ENCODE results near the gene TRRAP. TPM values are rescaled to one million over a fixed set of nuclear protein-coding genes. Genes with fewer than 3 reads are reported as not detected.

The TRRAP gene
- polyA plus RNA-seq, 1 donor, result 24.7 TPM

DNA sequence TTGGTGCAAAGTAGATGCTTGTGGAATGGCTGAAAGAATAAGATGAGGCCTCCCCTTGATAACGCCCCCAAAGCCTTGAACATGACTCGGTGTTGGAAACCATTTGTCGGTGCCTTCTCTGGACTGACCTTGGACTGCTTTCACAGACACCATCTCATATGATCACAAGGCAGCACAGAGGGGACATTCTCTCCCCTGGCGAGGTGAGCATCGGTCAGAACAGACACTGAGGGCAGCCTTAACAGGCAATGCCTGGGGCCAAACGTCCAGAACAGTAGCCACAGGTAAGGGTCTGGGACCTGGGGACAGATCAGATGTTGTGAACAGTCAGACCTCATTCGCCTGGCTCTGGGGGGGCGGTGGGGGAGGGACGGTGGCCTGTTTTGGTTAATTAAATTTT lies 2.8 kb upstream of the TRRAP start:
- Histone ChIP-seq H3K4me3 (ENCODE audit: low read length) (no peak overlapping the region), H3K27ac (ENCODE audit: low read length) (no peak overlapping the region), H3K36me3 (ENCODE audit: control insufficient read depth, insufficient read depth, low read length) (no peaks in the 10 kb centered on the region), H3K27me3 (ENCODE audit: control insufficient read depth, insufficient read depth, low read length) (peaks cover 15% of the 10 kb centered on the region), H3K9me3 (ENCODE audit: control insufficient read depth, low read depth, low read length) (no peaks in the 10 kb centered on the region), H3K4me1 (ENCODE audit: control insufficient read depth, insufficient read depth, low read length) (peaks cover 3% of the 10 kb centered on the region)
- no peak for DNase-seq
- no CpG with 5 or more reads among the region's 9 CpGs for WGBS (ENCODE audit: insufficient coverage, low lambda C conversion rate)

DNA sequence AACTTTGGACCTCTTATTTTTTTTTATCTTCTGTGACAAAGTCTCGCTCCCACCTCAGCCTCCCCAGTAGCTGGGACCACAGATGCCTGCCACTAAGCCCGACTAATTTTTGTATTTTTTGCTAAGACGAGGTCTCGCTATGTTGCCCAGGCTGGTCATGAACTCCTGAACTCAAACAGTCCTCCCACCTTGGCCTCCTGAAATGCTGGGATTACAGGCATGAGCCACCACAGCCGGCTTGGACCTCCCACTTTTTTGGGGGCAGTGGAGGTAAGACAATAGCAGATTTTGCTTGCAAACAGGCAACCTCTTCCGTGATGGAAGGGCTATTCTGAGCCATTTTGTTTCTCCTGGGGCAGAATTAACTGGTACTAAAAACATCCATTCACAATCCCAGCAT lies 1.2 kb upstream of the TRRAP start:
- Histone ChIP-seq H3K36me3 (ENCODE audit: control insufficient read depth, insufficient read depth, low read length) (peaks cover 8% of the 10 kb centered on the region), H3K27ac (ENCODE audit: low read length) (no peak overlapping the region), H3K4me1 (ENCODE audit: control insufficient read depth, insufficient read depth, low read length) (peaks cover 3% of the 10 kb centered on the region), H3K4me3 (ENCODE audit: low read length) (no peak overlapping the region), H3K27me3 (ENCODE audit: control insufficient read depth, insufficient read depth, low read length) (peaks cover 3% of the 10 kb centered on the region), H3K9me3 (ENCODE audit: control insufficient read depth, low read depth, low read length) (no peaks in the 10 kb centered on the region)
- DNase-seq, result no peak
- 93% methylated on average over 2 of the region's 6 CpGs for WGBS (ENCODE audit: insufficient coverage, low lambda C conversion rate)

DNA sequence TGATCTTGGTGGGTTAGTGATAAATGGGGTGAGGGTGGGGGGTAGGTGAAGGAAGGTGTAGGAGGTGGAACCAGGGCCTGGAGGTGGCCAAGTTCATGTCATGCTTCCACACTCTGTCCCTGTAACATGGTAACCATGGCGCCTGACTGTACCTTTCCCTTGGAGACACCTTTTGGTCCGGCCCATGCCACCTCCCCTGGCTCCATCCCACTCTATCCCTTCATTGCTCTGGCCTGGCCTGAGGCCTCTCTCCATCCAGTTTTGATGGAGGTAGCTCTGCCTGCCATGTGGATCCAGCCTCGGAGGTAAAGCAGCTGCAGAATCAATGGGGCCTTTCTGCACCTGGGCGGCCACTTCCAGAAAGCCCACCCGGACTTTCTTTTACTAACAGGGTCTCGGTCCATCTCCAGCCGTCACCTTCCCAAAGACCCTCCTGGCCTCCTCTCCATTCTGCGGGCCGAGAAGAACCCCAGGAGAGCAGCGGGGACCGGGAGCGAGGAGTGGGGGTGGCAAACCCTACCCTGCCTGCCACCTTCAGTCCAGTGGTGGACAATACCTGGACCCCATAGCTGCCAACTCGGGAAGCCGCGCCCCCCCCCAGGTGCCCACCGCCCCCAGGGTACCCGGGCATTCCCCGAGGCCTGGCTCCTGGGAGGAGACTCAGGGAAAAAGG lies 504 bp upstream of the TRRAP start:
- Histone ChIP-seq H3K27me3 (ENCODE audit: control insufficient read depth, insufficient read depth, low read length) (peaks cover 3% of the 10 kb centered on the region), H3K9me3 (ENCODE audit: control insufficient read depth, low read depth, low read length) (no peaks in the 10 kb centered on the region), H3K36me3 (ENCODE audit: control insufficient read depth, insufficient read depth, low read length) (peaks cover 15% of the 10 kb centered on the region), H3K4me3 (ENCODE audit: low read length) (peak overlapping the region; percentile 71), H3K27ac (ENCODE audit: low read length) (no peak overlapping the region), H3K4me1 (ENCODE audit: control insufficient read depth, insufficient read depth, low read length) (peaks cover 3% of the 10 kb centered on the region)
- no CpG with 5 or more reads among the region's 18 CpGs for WGBS (ENCODE audit: insufficient coverage, low lambda C conversion rate)
- DNase-seq, result no peak

DNA sequence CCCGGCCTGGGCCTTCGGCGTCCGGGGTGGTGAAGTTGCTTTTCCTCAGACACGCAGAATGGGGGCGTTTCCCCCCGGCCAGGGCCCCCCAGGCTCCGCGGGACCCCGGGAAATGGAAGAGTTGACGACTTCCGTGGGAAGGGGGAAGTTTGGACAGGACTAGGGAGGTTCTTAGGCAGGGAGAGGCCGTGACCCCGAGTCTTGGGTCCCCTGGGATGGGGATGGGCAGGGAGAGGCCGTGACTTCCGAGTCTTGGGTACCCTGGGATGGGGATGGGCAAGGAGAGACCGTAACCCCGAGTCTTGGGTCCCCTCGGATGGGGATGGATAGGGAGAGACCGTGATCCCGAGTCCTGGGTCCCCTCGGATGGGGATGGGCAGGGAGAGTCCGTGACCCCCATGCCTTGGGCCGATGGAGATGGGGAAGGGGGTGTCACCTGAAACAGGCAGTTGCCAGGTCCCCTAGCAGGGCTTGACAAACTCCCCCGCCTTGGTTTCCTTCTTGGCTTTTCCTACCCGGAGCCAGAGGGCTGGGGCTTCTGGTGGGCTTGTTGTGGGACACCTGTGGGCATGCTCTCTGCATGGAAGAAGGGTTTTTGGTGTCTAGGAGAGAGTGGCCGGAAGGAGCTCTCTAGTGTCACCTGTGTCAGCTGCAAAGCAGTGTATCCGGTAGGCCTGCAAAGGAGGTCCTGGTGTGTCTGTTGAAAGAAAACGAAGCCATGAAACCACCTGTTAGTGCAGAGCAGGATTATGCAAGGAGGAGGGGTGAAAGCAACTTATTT lies 1.1 kb downstream of the TRRAP start:
- Histone ChIP-seq H3K36me3 (ENCODE audit: control insufficient read depth, insufficient read depth, low read length) (peaks cover 29% of the 10 kb centered on the region), H3K4me3 (ENCODE audit: low read length) (peak overlapping the region; percentile 95), H3K9me3 (ENCODE audit: control insufficient read depth, low read depth, low read length) (no peaks in the 10 kb centered on the region), H3K27ac (ENCODE audit: low read length) (peak overlapping the region; percentile 40), H3K4me1 (ENCODE audit: control insufficient read depth, insufficient read depth, low read length) (peaks cover 3% of the 10 kb centered on the region), H3K27me3 (ENCODE audit: control insufficient read depth, insufficient read depth, low read length) (peaks cover 3% of the 10 kb centered on the region)
- WGBS (ENCODE audit: insufficient coverage, low lambda C conversion rate), result no CpG with 5 or more reads among the region's 29 CpGs
- DNase-seq, result peak; percentile 50 to 71

DNA sequence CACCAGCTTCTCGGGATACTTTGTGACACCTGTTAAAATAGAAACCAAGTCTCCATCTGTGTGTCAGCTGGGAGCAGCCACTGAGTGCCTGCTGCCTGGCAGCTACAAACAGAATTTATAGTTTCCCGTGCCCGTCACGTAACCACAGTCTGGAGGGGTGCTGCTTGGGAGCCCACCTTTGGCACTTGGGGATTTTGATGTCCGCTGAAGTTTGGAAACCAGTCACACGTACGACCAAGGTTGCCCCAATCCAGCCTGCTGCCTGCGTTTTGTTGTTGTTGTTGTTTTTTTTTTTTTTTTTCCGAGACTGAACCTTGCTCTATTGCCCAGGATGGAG lies 1.6 kb downstream of the TRRAP start:
- WGBS (ENCODE audit: insufficient coverage, low lambda C conversion rate), result 100% methylated on average over 1 of the region's 9 CpGs
- H3K9me3 ChIP-seq (ENCODE audit: control insufficient read depth, low read depth, low read length), result no peaks in the 10 kb centered on the region
- peak overlapping the region; percentile 95 for H3K4me3 ChIP-seq (ENCODE audit: low read length)
- H3K36me3 ChIP-seq (ENCODE audit: control insufficient read depth, insufficient read depth, low read length), result peaks cover 34% of the 10 kb centered on the region
- peak overlapping the region; percentile 47 for H3K27ac ChIP-seq (ENCODE audit: low read length)
- peaks cover 3% of the 10 kb centered on the region for H3K4me1 ChIP-seq (ENCODE audit: control insufficient read depth, insufficient read depth, low read length)
- H3K27me3 ChIP-seq (ENCODE audit: control insufficient read depth, insufficient read depth, low read length), result peaks cover 3% of the 10 kb centered on the region
- no peak for DNase-seq

DNA sequence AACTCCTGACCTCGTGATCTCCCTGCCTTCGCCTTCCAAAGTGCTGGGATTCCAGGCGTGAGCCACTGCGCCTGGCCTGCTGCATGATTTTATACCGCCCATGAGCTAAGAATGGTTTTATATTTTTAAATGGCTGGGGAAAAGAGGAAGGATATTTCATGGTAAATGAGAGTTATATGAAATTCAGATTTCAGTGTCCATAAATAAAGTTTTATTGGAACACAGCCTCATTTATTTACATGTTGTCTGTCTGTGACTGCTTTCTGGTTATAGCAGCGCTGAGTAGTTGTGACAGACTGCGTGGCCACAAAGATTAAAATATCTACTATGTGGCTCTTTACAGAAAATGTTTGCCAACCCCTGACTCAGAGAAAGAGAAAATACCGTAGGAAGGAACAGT lies 2.2 kb downstream of the TRRAP start:
- 95% methylated on average over 4 of the region's 8 CpGs for WGBS (ENCODE audit: insufficient coverage, low lambda C conversion rate)
- peaks cover 35% of the 10 kb centered on the region for H3K36me3 ChIP-seq (ENCODE audit: control insufficient read depth, insufficient read depth, low read length)
- DNase-seq, result no peak
- peaks cover under 1% of the 10 kb centered on the region for H3K27me3 ChIP-seq (ENCODE audit: control insufficient read depth, insufficient read depth, low read length)
- H3K9me3 ChIP-seq (ENCODE audit: control insufficient read depth, low read depth, low read length), result no peaks in the 10 kb centered on the region
- peaks cover 3% of the 10 kb centered on the region for H3K4me1 ChIP-seq (ENCODE audit: control insufficient read depth, insufficient read depth, low read length)
- H3K27ac ChIP-seq (ENCODE audit: low read length), result no peak overlapping the region
- H3K4me3 ChIP-seq (ENCODE audit: low read length), result no peak overlapping the region

DNA sequence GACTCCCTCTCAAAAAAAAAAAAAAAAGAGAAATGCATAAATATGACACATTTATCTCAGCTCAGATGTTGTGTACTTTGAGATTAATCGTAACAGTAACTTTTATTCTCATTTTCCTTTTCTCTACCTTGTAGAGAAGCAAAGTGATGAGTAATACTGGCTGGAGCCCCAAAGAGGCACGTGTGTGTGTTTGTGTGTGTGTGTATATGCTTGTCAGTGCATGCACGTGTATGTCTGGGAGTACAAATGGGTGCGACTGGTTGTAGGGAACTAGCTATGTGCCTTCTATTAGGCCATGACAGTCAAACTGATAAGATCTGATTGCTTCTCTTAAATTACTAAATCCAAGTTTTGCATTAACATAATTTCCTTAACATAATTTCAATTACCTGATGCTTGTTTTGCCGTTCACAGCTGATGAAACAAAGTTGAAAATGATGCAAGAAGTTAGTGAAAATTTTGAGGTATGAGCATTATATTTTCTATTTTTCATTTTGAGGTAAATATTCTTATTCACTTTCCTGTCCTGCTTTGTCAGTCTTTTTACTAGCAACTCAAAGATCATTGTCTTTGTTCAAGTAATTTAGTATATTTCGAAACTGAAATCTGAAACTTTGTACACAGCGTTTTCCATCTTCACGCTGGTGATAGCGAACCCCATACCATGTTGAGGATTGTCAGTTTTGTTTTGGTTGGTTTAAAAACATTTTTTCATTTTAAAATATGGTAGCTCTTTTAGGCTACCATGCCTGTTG lies 3.4 kb downstream of the TRRAP start:
- Histone ChIP-seq H3K9me3 (ENCODE audit: control insufficient read depth, low read depth, low read length) (no peaks in the 10 kb centered on the region), H3K4me3 (ENCODE audit: low read length) (no peak overlapping the region), H3K27me3 (ENCODE audit: control insufficient read depth, insufficient read depth, low read length) (no peaks in the 10 kb centered on the region), H3K36me3 (ENCODE audit: control insufficient read depth, insufficient read depth, low read length) (peaks cover 37% of the 10 kb centered on the region), H3K4me1 (ENCODE audit: control insufficient read depth, insufficient read depth, low read length) (peaks cover 3% of the 10 kb centered on the region), H3K27ac (ENCODE audit: low read length) (no peak overlapping the region)
- WGBS (ENCODE audit: insufficient coverage, low lambda C conversion rate), result 93% methylated on average over 5 of the region's 9 CpGs
- no peak for DNase-seq

DNA sequence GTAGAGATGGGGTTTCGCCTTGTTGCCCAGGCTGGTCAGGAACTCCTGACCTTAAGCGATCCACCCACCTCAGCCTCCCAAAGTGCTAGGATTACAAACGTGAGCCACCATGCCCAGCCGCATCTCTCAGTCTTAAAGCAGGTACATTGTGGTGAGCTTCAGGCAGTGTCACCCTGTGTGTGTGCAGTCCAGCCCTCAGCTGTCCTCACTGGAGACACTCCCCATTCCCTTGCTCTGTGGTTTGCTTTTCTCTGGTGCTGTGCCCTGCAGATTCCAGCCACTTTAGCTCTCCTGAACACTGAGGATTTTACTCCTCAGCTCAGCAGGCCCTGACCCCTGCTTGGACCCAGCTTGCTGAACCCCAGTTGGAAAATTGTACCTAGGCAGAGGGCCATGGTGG lies 6.1 kb downstream of the TRRAP start:
- H3K4me3 ChIP-seq (ENCODE audit: low read length), result no peak overlapping the region
- H3K27me3 ChIP-seq (ENCODE audit: control insufficient read depth, insufficient read depth, low read length), result no peaks in the 10 kb centered on the region
- no CpG with 5 or more reads among the region's 4 CpGs for WGBS (ENCODE audit: insufficient coverage, low lambda C conversion rate)
- H3K36me3 ChIP-seq (ENCODE audit: control insufficient read depth, insufficient read depth, low read length), result peaks cover 47% of the 10 kb centered on the region
- peaks cover 3% of the 10 kb centered on the region for H3K4me1 ChIP-seq (ENCODE audit: control insufficient read depth, insufficient read depth, low read length)
- H3K27ac ChIP-seq (ENCODE audit: low read length), result no peak overlapping the region
- DNase-seq, result no peak
- no peaks in the 10 kb centered on the region for H3K9me3 ChIP-seq (ENCODE audit: control insufficient read depth, low read depth, low read length)

DNA sequence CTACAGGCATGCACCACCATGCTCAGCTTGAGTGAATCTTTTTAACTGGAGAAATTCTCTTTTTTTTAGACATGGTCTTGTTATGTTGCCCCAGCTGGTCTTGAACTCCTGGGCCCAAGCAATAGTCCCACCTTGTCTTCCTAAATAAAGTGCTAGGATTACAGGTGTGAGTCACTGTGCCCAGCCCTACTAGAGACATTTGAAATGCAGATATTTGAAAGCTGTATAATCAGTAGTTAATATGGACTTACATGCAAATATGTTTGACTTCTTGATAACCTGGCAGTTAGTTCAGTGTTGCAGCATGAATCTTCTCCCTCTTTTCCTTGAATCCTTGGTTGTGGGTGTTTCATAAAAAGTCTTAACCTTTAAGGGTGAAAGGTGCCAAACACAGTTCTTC lies 8.7 kb downstream of the TRRAP start:
- Histone ChIP-seq H3K9me3 (ENCODE audit: control insufficient read depth, low read depth, low read length) (no peaks in the 10 kb centered on the region), H3K4me1 (ENCODE audit: control insufficient read depth, insufficient read depth, low read length) (no peaks in the 10 kb centered on the region), H3K27me3 (ENCODE audit: control insufficient read depth, insufficient read depth, low read length) (no peaks in the 10 kb centered on the region), H3K36me3 (ENCODE audit: control insufficient read depth, insufficient read depth, low read length) (peaks cover 56% of the 10 kb centered on the region), H3K27ac (ENCODE audit: low read length) (no peak overlapping the region), H3K4me3 (ENCODE audit: low read length) (no peak overlapping the region)
- DNase-seq, result no peak

DNA sequence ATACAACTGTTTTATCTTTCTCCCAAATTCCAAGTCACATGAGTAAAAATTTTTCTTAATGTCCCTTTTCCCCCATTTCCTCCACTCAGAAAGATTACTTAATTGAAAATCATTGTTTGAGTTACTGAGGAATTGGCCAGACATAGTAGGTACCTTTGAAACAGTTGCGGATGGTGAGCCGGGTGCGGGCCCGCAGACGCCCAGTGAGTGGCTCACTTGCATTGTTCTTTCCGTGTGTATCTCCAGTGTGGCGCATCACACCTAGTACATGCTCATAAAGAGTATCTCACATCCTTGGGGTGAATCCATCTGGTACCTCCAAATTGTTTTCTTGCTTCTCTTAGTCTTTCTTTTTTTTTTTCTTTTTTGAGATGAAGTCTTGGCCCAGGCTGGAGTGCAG lies 14.3 kb downstream of the TRRAP start:
- H3K36me3 ChIP-seq (ENCODE audit: control insufficient read depth, insufficient read depth, low read length), result peaks cover 64% of the 10 kb centered on the region
- H3K4me1 ChIP-seq (ENCODE audit: control insufficient read depth, insufficient read depth, low read length), result no peaks in the 10 kb centered on the region

More for the DNA sequence above, 14.3 kb downstream of the TRRAP start:
- Histone ChIP-seq H3K4me3 (ENCODE audit: low read length) (no peak overlapping the region), H3K27ac (ENCODE audit: low read length) (no peak overlapping the region), H3K27me3 (ENCODE audit: control insufficient read depth, insufficient read depth, low read length) (no peaks in the 10 kb centered on the region), H3K9me3 (ENCODE audit: control insufficient read depth, low read depth, low read length) (no peaks in the 10 kb centered on the region)
- DNase-seq, result no peak
- no CpG with 5 or more reads among the region's 7 CpGs for WGBS (ENCODE audit: insufficient coverage, low lambda C conversion rate)
